ENCODE measurements around the gene AXIN1. TPM values are rescaled to one million over a fixed set of nuclear protein-coding genes. Genes with fewer than 3 reads are reported as not detected.

The AXIN1 gene
- total RNA-seq, 1 experiment from 2014 or later, result 5.8 TPM

- no peak for DNase-seq (ENCODE audit: low read depth)
These were observed 105.5 kb downstream of the AXIN1 start for GRCh38 chr16:247027-247426.

GRCh38 chr16:245105-245504 is 107.4 kb downstream of the AXIN1 start:
- no peak for DNase-seq (ENCODE audit: low read depth)

- no peak for DNase-seq (ENCODE audit: low read depth)
These were observed 109.2 kb downstream of the AXIN1 start for GRCh38 chr16:243348-243747.

- DNase-seq (ENCODE audit: low read depth), result no peak
These were observed 110.2 kb downstream of the AXIN1 start for GRCh38 chr16:242281-242680.

- no peak for DNase-seq (ENCODE audit: low read depth)
These were observed 112.0 kb downstream of the AXIN1 start for GRCh38 chr16:240559-240958.

GRCh38 chr16:239948-240277 is 112.6 kb downstream of the AXIN1 start:
- no peak for DNase-seq (ENCODE audit: low read depth)

Other genes with a start within 250 kb of the AXIN1 start
- gene NPRL3, start 214.1 kb downstream of the AXIN1 start, total RNA-seq (2014; rRNA removed; shearing (Covaris generic)), result 4.6 and 6.0 TPM in 2 replicates
- gene HBZ, start 200.1 kb downstream of the AXIN1 start, total RNA-seq (2014; rRNA removed; shearing (Covaris generic)), result not detected in 2 replicates
- not detected in 2 replicates for gene HBM, start 186.7 kb downstream of the AXIN1 start, total RNA-seq (2014; rRNA removed; shearing (Covaris generic))
- gene HBA2, start 179.8 kb downstream of the AXIN1 start, total RNA-seq (2014; rRNA removed; shearing (Covaris generic)), result not detected in 2 replicates
- gene HBA1, start 176.0 kb downstream of the AXIN1 start, total RNA-seq (2014; rRNA removed; shearing (Covaris generic)), result not detected in 2 replicates
- gene HBQ1, start 172.3 kb downstream of the AXIN1 start, total RNA-seq (2014; rRNA removed; shearing (Covaris generic)), result not detected in 2 replicates
- gene LUC7L, start 123.3 kb downstream of the AXIN1 start, total RNA-seq (2014; rRNA removed; shearing (Covaris generic)), result 16.8 and 17.2 TPM in 2 replicates
- gene FAM234A, start 117.9 kb downstream of the AXIN1 start, total RNA-seq (2014; rRNA removed; shearing (Covaris generic)), result 38.1 and 76.0 TPM in 2 replicates
- not detected in 2 replicates for gene RGS11, start 76.8 kb downstream of the AXIN1 start, total RNA-seq (2014; rRNA removed; shearing (Covaris generic))
- gene ARHGDIG, start 72.1 kb downstream of the AXIN1 start, total RNA-seq (2014; rRNA removed; shearing (Covaris generic)), result not detected in 2 replicates
- 0.84 TPM in 1 of 2 replicates, not detected in the other for gene PDIA2, start 69.6 kb downstream of the AXIN1 start, total RNA-seq (2014; rRNA removed; shearing (Covaris generic))
- 119 and 138 TPM in 2 replicates for gene MRPL28, start 17.8 kb upstream of the AXIN1 start, total RNA-seq (2014; rRNA removed; shearing (Covaris generic))
- 20.2 and 25.8 TPM in 2 replicates for gene PGAP6, start 29.3 kb upstream of the AXIN1 start, total RNA-seq (2014; rRNA removed; shearing (Covaris generic))
- gene NME4, start 44.5 kb upstream of the AXIN1 start, total RNA-seq (2014; rRNA removed; shearing (Covaris generic)), result 72.3 and 76.0 TPM in 2 replicates
- 8.9 and 10.1 TPM in 2 replicates for gene DECR2, start 49.2 kb upstream of the AXIN1 start, total RNA-seq (2014; rRNA removed; shearing (Covaris generic))
- gene RAB11FIP3, start 72.9 kb upstream of the AXIN1 start, total RNA-seq (2014; rRNA removed; shearing (Covaris generic)), result 6.5 and 10.1 TPM in 2 replicates
- 7.1 and 14.9 TPM in 2 replicates for gene CAPN15, start 175.0 kb upstream of the AXIN1 start, total RNA-seq (2014; rRNA removed; shearing (Covaris generic))
- gene PRR35, start 207.7 kb upstream of the AXIN1 start, total RNA-seq (2014; rRNA removed; shearing (Covaris generic)), result not detected in 2 replicates
- gene NHLRC4, start 214.3 kb upstream of the AXIN1 start, total RNA-seq (2014; rRNA removed; shearing (Covaris generic)), result 0.24 and 0.29 TPM in 2 replicates
- 14.9 and 16.2 TPM in 2 replicates for gene PIGQ, start 217.2 kb upstream of the AXIN1 start, total RNA-seq (2014; rRNA removed; shearing (Covaris generic))
- 5.5 and 7.1 TPM in 2 replicates for gene RAB40C, start 237.3 kb upstream of the AXIN1 start, total RNA-seq (2014; rRNA removed; shearing (Covaris generic))

All from RPMI7951 (cell line).